Tibial artery (tissue), 4 donors: ENCODE results near the gene MUCL1.
"Not testable (repeated sequence)": the region's sequence is repeated elsewhere in the genome, so short reads cannot be mapped to it uniquely, and the experiment has no call there.

Experiments
- DNase-seq, 2 donors: peaks; one replicate each; pipeline ENCODE4 v3.0.0-alpha.2; 2019
- H3K27ac ChIP-seq, 2 donors: fragments of 200-600 bp; sonication (generic) in 1 of 2; 1 replicate in 1 of 2; 2 replicates in 1 of 2; pipeline ENCODE4 v1.5.1; 2018 to 2019; ENCODE audit warnings: mild to moderate bottlenecking in 1 of 2
- H3K27me3 ChIP-seq, 2 donors: fragments of 200-600 bp; sonication (generic) in 1 of 2; one replicate each; pipeline versions ENCODE4 v1.5.1 to v1.6.0; 2016 to 2019
- H3K36me3 ChIP-seq, 3 donors: fragments of 200-600 bp; sonication (generic) in 2 of 3; one replicate each; pipeline ENCODE4 v1.5.1; 2016 to 2019; ENCODE audit warnings: mild to moderate bottlenecking in 2 of 3
- H3K4me1 ChIP-seq, 4 donors: fragments of 200-600 bp; sonication (generic) in 2 of 4; 1 replicate in 3 of 4; 2 replicates in 1 of 4; pipeline ENCODE4 v1.5.1; 2016 to 2019
- H3K4me3 ChIP-seq, 2 donors: fragments of 200-600 bp; sonication (generic) in 1 of 2; 1 replicate in 1 of 2; 2 replicates in 1 of 2; pipeline ENCODE4 v1.5.1; 2018 to 2019; ENCODE audit warnings: mild to moderate bottlenecking in 2 of 2
- H3K9me3 ChIP-seq, 3 donors: fragments of 200-600 bp; sonication (generic) in 1 of 3; one replicate each; pipeline ENCODE4 v1.5.1; 2016 to 2019
- CTCF ChIP-seq, 2 experiments: fragments of 200-600 bp in 1 of 2; fragments of 450-650 bp in 1 of 2; IDR thresholded peaks; one replicate each; pipeline ENCODE4 v1.5.1; 2017 to 2019; ENCODE audit warnings: antibody characterized with exemption in 2 of 2, mild to moderate bottlenecking in 1 of 2, moderate library complexity in 1 of 2
- intact Hi-C: fragments of 100-400 bp; cut with DNase I; formaldehyde crosslinking; loops from one replicate; pipeline ENCODE4 v1.15.0; 2023; ENCODE audit warnings: low total_unique reads

The MUCL1 gene

DNA sequence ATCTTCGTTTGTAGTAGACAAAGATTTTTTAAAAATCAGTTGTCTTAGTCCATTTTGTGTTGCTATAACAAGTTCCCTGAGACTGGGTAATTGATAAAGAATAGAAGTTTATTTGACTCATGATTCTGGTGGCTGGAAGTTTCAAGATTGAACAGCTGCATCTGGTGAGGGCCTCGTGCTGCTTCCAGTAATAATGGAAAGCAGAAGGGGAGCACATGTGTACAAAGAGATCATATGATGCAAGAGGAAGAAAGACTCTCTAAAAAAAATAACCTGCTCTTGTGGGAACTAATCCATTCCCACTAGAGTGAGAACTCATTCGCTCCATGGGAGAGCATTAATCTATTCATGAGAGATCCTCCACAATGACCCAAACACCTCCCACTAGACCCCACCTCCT, 24.8 kb downstream of the MUCL1 start:
- Histone ChIP-seq H3K9me3 (no peaks in the 10 kb centered on the region), H3K4me1 (no peaks in the 10 kb centered on the region), H3K4me3 (no peak overlapping the region), H3K27me3 (no peaks in the 10 kb centered on the region), H3K27ac (no peak overlapping the region), H3K36me3 (no peaks in the 10 kb centered on the region)
- no peak for DNase-seq
- no peak for TF ChIP-seq CTCF (IDR thresholded peaks at IDR 0.05)
- intact Hi-C loops: no loop called here

DNA sequence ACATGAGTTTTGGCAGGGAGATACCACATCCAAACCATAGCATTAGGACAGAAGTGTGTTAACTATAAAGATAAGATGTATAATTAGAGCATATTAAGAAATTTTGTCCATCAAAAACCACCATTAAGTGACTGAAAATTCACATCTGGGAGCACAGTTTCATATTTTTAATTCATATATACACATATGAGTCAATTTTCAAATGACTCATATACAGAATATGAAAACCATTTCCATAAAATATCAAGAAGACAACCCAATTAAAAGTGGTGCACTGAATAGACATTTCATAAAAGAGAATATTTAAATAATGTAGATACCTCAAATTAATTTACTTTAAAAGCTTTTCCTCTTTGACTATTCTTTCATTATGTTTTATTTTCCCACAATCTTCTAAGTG, 25.3 kb downstream of the MUCL1 start:
- TF ChIP-seq CTCF (IDR thresholded peaks at IDR 0.05): no peak
- H3K36me3 ChIP-seq: no peaks in the 10 kb centered on the region
- no peaks in the 10 kb centered on the region for H3K27me3 ChIP-seq
- no peak overlapping the region for H3K4me3 ChIP-seq
- no peaks in the 10 kb centered on the region for H3K4me1 ChIP-seq
- no peak for DNase-seq
- intact Hi-C loops: no loop called here
- H3K27ac ChIP-seq: no peak overlapping the region
- H3K9me3 ChIP-seq: no peaks in the 10 kb centered on the region

DNA sequence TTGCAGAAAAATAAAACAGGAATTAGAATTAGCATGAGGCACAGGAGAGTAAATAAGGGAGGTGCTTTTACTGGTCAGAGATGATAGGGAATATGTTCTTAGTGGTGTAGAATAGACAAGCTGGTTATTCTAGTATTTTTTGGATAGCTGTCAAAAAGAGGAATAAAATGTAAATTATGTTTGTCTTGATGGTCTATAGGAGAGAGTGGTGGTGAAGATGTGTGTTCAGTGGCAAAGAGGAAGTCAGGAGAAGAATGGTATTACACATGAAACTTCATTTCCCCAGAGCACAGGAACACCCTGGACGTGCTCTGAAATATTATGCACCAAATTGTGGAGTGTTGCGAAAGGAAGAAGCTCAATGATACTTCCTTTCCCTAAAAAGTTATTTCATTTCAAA, 27.8 kb downstream of the MUCL1 start:
- no peaks in the 10 kb centered on the region for H3K27me3 ChIP-seq
- H3K4me3 ChIP-seq: no peak overlapping the region
- no peaks in the 10 kb centered on the region for H3K4me1 ChIP-seq
- no peak overlapping the region for H3K27ac ChIP-seq
- no peaks in the 10 kb centered on the region for H3K9me3 ChIP-seq
- no peak for TF ChIP-seq CTCF (IDR thresholded peaks at IDR 0.05)
- intact Hi-C loops: no loop called here
- DNase-seq: no peak
- no peaks in the 10 kb centered on the region for H3K36me3 ChIP-seq

GRCh38 chr12:54882597-54882996, 28.3 kb downstream of the MUCL1 start:
- DNase-seq, intact Hi-C loops, H3K36me3 ChIP-seq, H3K4me1 ChIP-seq, H3K9me3 ChIP-seq, H3K27me3 ChIP-seq, H3K27ac ChIP-seq, H3K4me3 ChIP-seq: not testable (repeated sequence)

GRCh38 chr12:54888428-54888827, 34.1 kb downstream of the MUCL1 start:
- H3K36me3 ChIP-seq, H3K4me3 ChIP-seq, H3K9me3 ChIP-seq, intact Hi-C loops, H3K4me1 ChIP-seq, H3K27ac ChIP-seq, DNase-seq, H3K27me3 ChIP-seq: not testable (repeated sequence)

DNA sequence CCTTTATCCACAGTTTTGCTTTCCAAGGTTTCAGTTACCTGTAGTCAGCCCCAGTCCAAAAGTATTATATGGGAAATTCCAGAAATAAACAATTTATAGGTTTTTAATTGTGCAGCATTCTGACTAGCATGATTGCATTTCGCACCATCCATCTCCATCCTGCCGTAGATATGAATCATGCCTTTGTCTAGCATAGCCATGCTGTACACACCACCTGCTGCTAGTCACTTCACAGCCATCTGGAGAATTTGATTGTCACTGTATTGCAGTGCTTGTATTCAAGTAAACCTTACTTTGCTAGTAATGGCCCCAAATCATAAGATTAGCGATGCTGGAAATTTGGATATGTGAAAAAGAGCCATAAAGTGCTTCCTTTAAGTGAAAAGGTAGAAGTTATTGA, 36.0 kb downstream of the MUCL1 start:
- intact Hi-C loops: no loop called here
- no peaks in the 10 kb centered on the region for H3K27me3 ChIP-seq
- no peak overlapping the region for H3K27ac ChIP-seq

More for the DNA sequence above, 36.0 kb downstream of the MUCL1 start:
- H3K4me1 ChIP-seq: no peaks in the 10 kb centered on the region
- no peaks in the 10 kb centered on the region for H3K9me3 ChIP-seq
- DNase-seq: no peak
- TF ChIP-seq CTCF (IDR thresholded peaks at IDR 0.05): no peak
- H3K36me3 ChIP-seq: no peaks in the 10 kb centered on the region
- no peak overlapping the region for H3K4me3 ChIP-seq
